Activated CD8-positive, alpha-beta memory T cell treated with anti-CD3 and anti-CD28 coated beads, Interleukin-2, amount 10 ng/mL, durations not matched to agents 7 days and 5 days (primary cell): ENCODE data around the gene GPR68. TPM values are rescaled to one million over a fixed set of nuclear protein-coding genes. Genes with fewer than 3 reads are reported as not detected.
"Not testable (repeated sequence)": the region's sequence is repeated elsewhere in the genome, so short reads cannot be mapped to it uniquely, and the experiment has no call there.

Experiments used
- ATAC-seq: fragments of 150-1000 bp; cut with Tn5 transposase; one replicate; pipeline ENCODE4 v1.10.0; 2021; ENCODE audit warnings: moderate library complexity
- CTCF ChIA-PET: fragments of 350-600 bp; sonication (Branson Sonifier 250); formaldehyde crosslinking; loops from one replicate; lab custom pipeline; 2021; ENCODE audit warnings: antibody characterized with exemption; lab: Charles Lee
- DNase-seq: peaks from one replicate; pipeline ENCODE4 v3.0.0-alpha.2; 2020
- H3K27ac Mint-ChIP-seq: one replicate; pipeline ENCODE4 v1.8.0; 2021; ENCODE audit warnings: mild to moderate bottlenecking, mixed read lengths
- H3K27me3 Mint-ChIP-seq: one replicate; pipeline ENCODE4 v1.8.0; 2021; ENCODE audit warnings: mixed read lengths
- H3K36me3 Mint-ChIP-seq: one replicate; pipeline ENCODE4 v1.8.0; 2021; ENCODE audit warnings: mild to moderate bottlenecking, mixed read lengths
- H3K4me1 Mint-ChIP-seq: one replicate; pipeline ENCODE4 v1.8.0; 2021; ENCODE audit warnings: mixed read lengths
- H3K4me3 Mint-ChIP-seq: one replicate; pipeline ENCODE4 v1.8.0; 2021; ENCODE audit warnings: mild to moderate bottlenecking, moderate library complexity, mixed read lengths
- H3K9me3 Mint-ChIP-seq: one replicate; pipeline ENCODE4 v1.8.0; 2022; ENCODE audit warnings: low read depth, mixed read lengths
- total RNA-seq, 2 experiments: library from RNA; stranded (reverse); gene quantifications; one replicate each; pipeline ENCODE4 v1.2.3, GENCODE V29; 2021

Gene GPR68
- total RNA-seq, 2 experiments from 2014 or later, result 44.5 to 48.0 TPM

- H3K4me1 Mint-ChIP-seq, result peaks cover 87% of the 10 kb centered on the region
- ATAC-seq (peak; percentile 37), DNase-seq (peak; percentile 95)
- no peaks in the 10 kb centered on the region for H3K27me3 Mint-ChIP-seq
- H3K9me3 Mint-ChIP-seq, result peaks cover 2% of the 10 kb centered on the region
- peak overlapping the region; percentile 98 for H3K27ac Mint-ChIP-seq
- CTCF ChIA-PET, result interaction anchor here (1.9 to 5.6 kb wide), 5 partner anchors 9 to 36 kb away, joined by 7 to 98 read pairs (median 12); partner anchors contain the start of gene GPR68
- peak overlapping the region; percentile 70 for H3K4me3 Mint-ChIP-seq
- H3K36me3 Mint-ChIP-seq, result peaks cover 59% of the 10 kb centered on the region
Observed at GRCh38 chr14:91229743-91230200, 14.7 kb downstream of the GPR68 start.

- ATAC-seq (no peak), DNase-seq (no peak)
- peaks cover 2% of the 10 kb centered on the region for H3K9me3 Mint-ChIP-seq
- no peaks in the 10 kb centered on the region for H3K27me3 Mint-ChIP-seq
- peaks cover 89% of the 10 kb centered on the region for H3K4me1 Mint-ChIP-seq
- H3K36me3 Mint-ChIP-seq, result peaks cover 57% of the 10 kb centered on the region
- peak overlapping the region; percentile 70 for H3K4me3 Mint-ChIP-seq
- CTCF ChIA-PET, result interaction anchor here (1.9 to 5.6 kb wide), 6 partner anchors 10 to 53 kb away, joined by 7 to 98 read pairs (median 16); partner anchors contain the start of gene GPR68
- H3K27ac Mint-ChIP-seq, result peak overlapping the region; percentile 98
Observed at GRCh38 chr14:91229005-91229382, 15.5 kb downstream of the GPR68 start.

GRCh38 chr14:91228112-91229004 lies 16.1 kb downstream of the GPR68 start:
- peak overlapping the region; percentile 59 for H3K4me3 Mint-ChIP-seq
- peaks cover 92% of the 10 kb centered on the region for H3K4me1 Mint-ChIP-seq
- DNase-seq (peak; percentile 94), ATAC-seq (peak; percentile 72)
- H3K9me3 Mint-ChIP-seq, result peaks cover 2% of the 10 kb centered on the region
- peaks cover 60% of the 10 kb centered on the region for H3K36me3 Mint-ChIP-seq
- H3K27ac Mint-ChIP-seq, result peak overlapping the region; percentile 98
- CTCF ChIA-PET, result interaction anchor here (0.7 to 5.6 kb wide), 11 partner anchors 11 to 59 kb away, joined by 3 to 98 read pairs (median 7); partner anchors contain the start of gene GPR68
- H3K27me3 Mint-ChIP-seq, result no peaks in the 10 kb centered on the region

DNA sequence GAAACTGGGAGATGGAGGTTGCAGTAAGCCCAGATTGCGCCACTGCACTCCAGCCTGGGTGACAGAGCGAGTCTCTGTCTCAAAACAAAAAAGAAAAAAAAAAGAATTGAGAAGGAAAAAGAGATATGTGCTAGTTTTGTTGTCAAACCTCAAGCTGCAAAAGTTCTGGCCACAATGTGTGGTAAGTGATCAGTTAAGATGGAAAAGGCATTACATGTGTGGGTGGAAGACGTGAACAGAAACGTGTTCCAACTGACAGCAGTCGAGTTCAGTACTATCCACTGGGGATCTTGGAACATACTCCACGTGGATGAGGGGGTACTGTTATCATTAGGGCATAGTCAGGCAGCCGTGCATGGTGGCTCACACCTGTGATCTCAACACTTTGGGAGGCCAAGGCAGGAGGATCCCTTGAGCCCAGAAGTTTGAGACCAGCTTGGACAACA lies 17.3 kb downstream of the GPR68 start:
- peak overlapping the region; percentile 98 for H3K27ac Mint-ChIP-seq
- H3K4me3 Mint-ChIP-seq, result peak overlapping the region; percentile 59
- ATAC-seq (no peak), DNase-seq (peak; percentile 80)
- H3K36me3 Mint-ChIP-seq, result peaks cover 59% of the 10 kb centered on the region
- peaks cover 2% of the 10 kb centered on the region for H3K9me3 Mint-ChIP-seq
- CTCF ChIA-PET, result interaction anchor here (1.0 to 5.6 kb wide), 8 partner anchors 17 to 164 kb away, joined by 3 to 98 read pairs (median 8); partner anchors contain the start of gene GPR68
- H3K27me3 Mint-ChIP-seq, result no peaks in the 10 kb centered on the region
- peaks cover 94% of the 10 kb centered on the region for H3K4me1 Mint-ChIP-seq

GRCh38 chr14:91226360-91226759 lies 18.1 kb downstream of the GPR68 start:
- CTCF ChIA-PET, result interaction anchor here (1.6 to 5.6 kb wide), 5 partner anchors 18 to 50 kb away, joined by 4 to 98 read pairs (median 20); partner anchors contain the start of gene GPR68
- not testable (repeated sequence) for ATAC-seq, H3K9me3 Mint-ChIP-seq, H3K27me3 Mint-ChIP-seq
- Mint-ChIP-seq H3K36me3 (peaks cover 58% of the 10 kb centered on the region), H3K27ac (peak overlapping the region; percentile 98), H3K4me1 (peaks cover 93% of the 10 kb centered on the region), H3K4me3 (peak overlapping the region; percentile 59)
- DNase-seq, result peak; percentile 61

DNA sequence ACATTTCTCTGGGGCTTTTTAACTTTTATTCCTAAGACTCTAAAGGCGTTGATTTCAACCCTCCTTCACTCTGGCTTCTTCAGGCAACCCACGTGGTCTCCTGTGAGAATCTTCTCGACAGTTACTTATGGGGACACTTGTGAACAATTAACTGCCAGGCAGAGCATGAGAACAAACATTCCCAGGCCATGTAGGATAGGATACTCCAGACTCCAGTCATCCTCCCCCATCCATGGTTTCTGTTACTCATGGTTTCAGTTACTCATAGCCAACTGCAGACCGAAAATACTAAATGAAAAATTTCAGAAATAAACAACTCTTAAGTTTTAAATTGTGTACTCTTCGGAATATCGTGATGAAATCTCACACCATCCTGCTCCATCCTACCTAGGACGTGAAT lies 19.5 kb downstream of the GPR68 start:
- CTCF ChIA-PET, result interaction anchor here (1.3 to 5.6 kb wide), 3 partner anchors 19 to 52 kb away, joined by 3 to 98 read pairs (median 20); partner anchors contain the start of gene GPR68
- DNase-seq, result no peak
- peaks cover 92% of the 10 kb centered on the region for H3K4me1 Mint-ChIP-seq
- no peak overlapping the region for H3K4me3 Mint-ChIP-seq
- ATAC-seq, result no peak
- peak overlapping the region; percentile 98 for H3K27ac Mint-ChIP-seq
- H3K36me3 Mint-ChIP-seq, result peaks cover 55% of the 10 kb centered on the region
- H3K27me3 Mint-ChIP-seq, result no peaks in the 10 kb centered on the region
- H3K9me3 Mint-ChIP-seq, result no peaks in the 10 kb centered on the region

- no peak for ATAC-seq
- Mint-ChIP-seq H3K27me3 (no peaks in the 10 kb centered on the region), H3K4me1 (peaks cover 74% of the 10 kb centered on the region), H3K4me3 (no peak overlapping the region), H3K9me3 (no peaks in the 10 kb centered on the region), H3K36me3 (peaks cover 60% of the 10 kb centered on the region), H3K27ac (peak overlapping the region; percentile 4)
- CTCF ChIA-PET, result interaction anchor here (1.1 to 1.3 kb wide), 2 partner anchors 20 to 46 kb away, joined by 3 to 5 read pairs; no protein-coding TSS in a partner anchor
- DNase-seq, result no peak
Observed at GRCh38 chr14:91223028-91223783, 21.3 kb downstream of the GPR68 start.

GRCh38 chr14:91221270-91221669 lies 23.2 kb downstream of the GPR68 start:
- H3K36me3 Mint-ChIP-seq, result peaks cover 67% of the 10 kb centered on the region
- H3K4me3 Mint-ChIP-seq, result no peak overlapping the region
- DNase-seq (no peak), ATAC-seq (no peak)
- H3K4me1 Mint-ChIP-seq, result peaks cover 57% of the 10 kb centered on the region
- H3K27ac Mint-ChIP-seq, result peak overlapping the region; percentile 1
- H3K27me3 Mint-ChIP-seq, result no peaks in the 10 kb centered on the region
- H3K9me3 Mint-ChIP-seq, result no peaks in the 10 kb centered on the region
- CTCF ChIA-PET, result no interaction called here

DNA sequence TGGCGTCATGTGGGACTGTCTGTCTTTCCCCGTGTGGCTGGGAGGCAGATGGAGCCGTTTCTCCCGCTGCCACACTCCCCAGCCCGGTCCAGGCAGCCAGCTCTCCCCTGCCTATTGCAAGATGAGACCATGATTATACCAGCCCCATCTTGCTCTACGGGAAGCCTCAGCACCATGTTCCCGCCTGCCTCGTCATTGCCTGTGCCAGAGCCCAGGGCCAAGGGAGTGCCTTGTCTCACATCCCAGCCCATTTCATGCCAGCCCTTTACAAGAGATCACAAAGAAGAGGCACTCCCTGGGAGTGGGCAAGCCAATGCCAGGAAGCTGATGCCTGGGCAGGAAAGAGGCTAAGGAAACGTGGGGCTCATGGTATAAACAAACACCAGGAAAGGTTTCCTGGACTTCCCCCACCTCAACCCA lies 23.9 kb downstream of the GPR68 start:
- no peak for DNase-seq
- H3K27ac Mint-ChIP-seq, result peak overlapping the region; percentile 32
- H3K9me3 Mint-ChIP-seq, result no peaks in the 10 kb centered on the region

DNA sequence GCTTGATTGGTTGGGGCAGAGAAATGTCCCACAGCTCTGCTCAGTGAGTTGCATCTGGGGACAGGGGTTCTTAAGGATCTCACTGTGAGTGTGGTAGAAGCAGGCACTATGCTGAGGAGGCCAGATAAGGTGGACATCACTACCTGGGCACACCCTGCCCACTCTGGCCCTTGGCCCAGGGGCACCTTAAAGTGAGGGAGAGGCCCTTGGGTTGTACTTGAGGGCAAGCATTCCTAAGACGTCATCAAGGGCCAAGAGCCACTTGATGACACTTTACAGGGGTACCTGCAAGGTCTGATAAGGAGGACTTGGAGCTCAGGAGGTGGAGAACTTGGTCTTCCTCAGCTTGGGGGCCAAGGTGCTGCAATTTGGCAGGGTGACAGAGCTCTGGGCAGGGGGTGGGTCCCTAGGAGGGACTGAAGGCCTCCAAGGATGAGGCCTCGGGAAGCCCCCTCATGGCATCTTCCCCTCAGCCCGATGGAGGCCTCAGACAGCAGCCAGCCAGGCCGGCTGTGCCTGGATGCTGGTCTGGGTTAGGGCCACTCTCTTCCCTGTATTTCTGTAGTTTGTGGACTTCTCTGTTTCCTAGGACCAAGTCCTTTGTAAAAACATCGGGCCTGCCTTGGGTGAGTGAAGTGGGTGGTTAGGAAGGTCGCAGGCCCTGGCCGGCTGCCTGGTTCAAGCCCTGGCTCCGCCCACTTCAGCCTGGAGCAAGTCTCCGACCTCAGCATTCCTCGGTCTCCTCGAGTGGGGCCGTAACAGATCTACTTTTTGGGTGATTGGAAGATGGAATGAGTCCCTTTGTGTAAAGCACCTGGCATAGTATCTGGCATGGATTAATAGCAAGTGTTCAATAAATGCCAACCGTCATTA lies 24.8 kb downstream of the GPR68 start:
- CTCF ChIA-PET, result interaction anchor here (0.6 to 1.5 kb wide), 4 partner anchors 10 to 67 kb away, joined by 3 to 5 read pairs (median 4); no protein-coding TSS in a partner anchor
- Mint-ChIP-seq H3K27me3 (no peaks in the 10 kb centered on the region), H3K4me3 (no peak overlapping the region), H3K9me3 (no peaks in the 10 kb centered on the region), H3K36me3 (peaks cover 69% of the 10 kb centered on the region), H3K4me1 (peaks cover 41% of the 10 kb centered on the region), H3K27ac (no peak overlapping the region)
- ATAC-seq (no peak), DNase-seq (no peak)

More for the DNA sequence above, 23.9 kb downstream of the GPR68 start:
- peaks cover 72% of the 10 kb centered on the region for H3K36me3 Mint-ChIP-seq
- peaks cover 50% of the 10 kb centered on the region for H3K4me1 Mint-ChIP-seq
- CTCF ChIA-PET, result no interaction called here
- H3K4me3 Mint-ChIP-seq, result no peak overlapping the region
- no peaks in the 10 kb centered on the region for H3K27me3 Mint-ChIP-seq
- ATAC-seq, result no peak

- DNase-seq (no peak), ATAC-seq (no peak)
- Mint-ChIP-seq H3K4me3 (no peak overlapping the region), H3K4me1 (peaks cover 29% of the 10 kb centered on the region), H3K36me3 (peaks cover 63% of the 10 kb centered on the region), H3K27me3 (no peaks in the 10 kb centered on the region), H3K9me3 (no peaks in the 10 kb centered on the region), H3K27ac (peak overlapping the region; percentile 7)
- CTCF ChIA-PET, result interaction anchor here (1.5 kb wide), 1 partner anchor 41 kb away, joined by 5 read pairs; no protein-coding TSS in a partner anchor
Observed at GRCh38 chr14:91218014-91218413, 26.5 kb downstream of the GPR68 start.

- DNase-seq, result no peak
- peaks cover 17% of the 10 kb centered on the region for H3K4me1 Mint-ChIP-seq
- no peak for ATAC-seq
- no peaks in the 10 kb centered on the region for H3K27me3 Mint-ChIP-seq
- no peaks in the 10 kb centered on the region for H3K9me3 Mint-ChIP-seq
- H3K4me3 Mint-ChIP-seq, result no peak overlapping the region
- CTCF ChIA-PET, result interaction anchor here (0.8 to 1.4 kb wide), 3 partner anchors 40 to 210 kb away, joined by 3 read pairs; no protein-coding TSS in a partner anchor
- no peak overlapping the region for H3K27ac Mint-ChIP-seq
- peaks cover 55% of the 10 kb centered on the region for H3K36me3 Mint-ChIP-seq
Observed at GRCh38 chr14:91216731-91217226, 27.7 kb downstream of the GPR68 start.
